IMR-90 (cell line): Measurements from ENCODE around the gene ITGA3. TPM values are rescaled to one million over a fixed set of nuclear protein-coding genes. Genes with fewer than 3 reads are reported as not detected.

Source experiments
- ATAC-seq: fragments of 200-7000 bp; cut with Tn5 transposase; 2 replicates; pipeline ENCODE4 v1.9.1; 2020; ENCODE audit warnings: low read depth, mild to moderate bottlenecking, moderate library complexity
- BruUV-seq: library from RNA; stranded (reverse); fragments of 400-500 nt; replicated peaks from 2 replicates; lab custom pipeline; 2021; lab: Mats Ljungman, UMichigan
- CTCF ChIA-PET: fragments of 300-600 bp; formaldehyde crosslinking; extraction: SDS; loops from one replicate; lab custom pipeline; 2021; ENCODE audit warnings: antibody characterized with exemption; lab: Yijun Ruan, JAX
- POLR2A ChIA-PET: fragments of 300-600 bp; sonication (Branson Sonifier 250); formaldehyde crosslinking; loops from one replicate; lab custom pipeline; 2022; ENCODE audit warnings: antibody characterized with exemption; ENCODE audit not compliant: unreplicated experiment; lab: Charles Lee
- DNase-seq: peaks from one replicate; pipeline ENCODE4 v3.0.0; 2013
- H2AFZ ChIP-seq: replicated peaks from 2 replicates; pipeline ENCODE3; 2013; ENCODE audit warnings: low read length, mild to moderate bottlenecking; ENCODE audit not compliant: poor library complexity
- H2AK5ac ChIP-seq: 2 replicates; pipeline ENCODE4 v1.6.1; 2013; ENCODE audit warnings: low read depth, low read length, inconsistent platforms
- H2AK9ac ChIP-seq: replicated peaks from 2 replicates; pipeline ENCODE3; 2013; ENCODE audit warnings: mild to moderate bottlenecking, low read depth, low read length, moderate library complexity; ENCODE audit not compliant: poor library complexity
- H2BK120ac ChIP-seq: 2 replicates; pipeline ENCODE4 v1.6.1; 2013; ENCODE audit warnings: low read depth, low read length, inconsistent platforms
- H2BK15ac ChIP-seq: 3 replicates; pipeline ENCODE4 v1.6.1; 2013; ENCODE audit warnings: low read depth, low read length, inconsistent platforms
- H2BK20ac ChIP-seq: 2 replicates; pipeline ENCODE4 v1.6.1; 2013; ENCODE audit warnings: low read depth, mild to moderate bottlenecking, inconsistent platforms, low read length, moderate library complexity
- H2BK5ac ChIP-seq: 2 replicates; pipeline ENCODE4 v1.6.1; 2013; ENCODE audit warnings: mild to moderate bottlenecking, low read depth, low read length, inconsistent platforms; ENCODE audit not compliant: poor library complexity, severe bottlenecking
- H3K14ac ChIP-seq: replicated peaks from 2 replicates; pipeline ENCODE4 v1.6.1; 2013; ENCODE audit warnings: low read depth, low read length, inconsistent platforms
- H3K18ac ChIP-seq: 2 replicates; pipeline ENCODE4 v1.6.1; 2013; ENCODE audit warnings: low read depth, low read length, control low read depth
- H3K23ac ChIP-seq: 2 replicates; pipeline ENCODE4 v1.6.1; 2013; ENCODE audit warnings: low read depth, low read length, inconsistent platforms
- H3K27ac ChIP-seq: 2 replicates; pipeline ENCODE4 v1.5.1; 2013; ENCODE audit warnings: mild to moderate bottlenecking, control low read depth, low read length; ENCODE audit not compliant: insufficient read depth
- H3K27me3 ChIP-seq: 2 replicates; pipeline ENCODE4 v1.6.1; 2013; ENCODE audit warnings: low read length; ENCODE audit not compliant: control insufficient read depth, insufficient read depth
- H3K36me3 ChIP-seq: 2 replicates; pipeline ENCODE4 v1.6.1; 2013; ENCODE audit warnings: low read length, mixed read lengths; ENCODE audit not compliant: control insufficient read depth, insufficient read depth
- H3K4ac ChIP-seq: 2 replicates; pipeline ENCODE4 v1.6.1; 2013; ENCODE audit warnings: low read depth, low read length, inconsistent platforms
- H3K4me1 ChIP-seq: 2 replicates; pipeline ENCODE4 v1.6.1; 2013; ENCODE audit warnings: low read length, mixed read lengths; ENCODE audit not compliant: control insufficient read depth, insufficient read depth
- H3K4me2 ChIP-seq: 2 replicates; pipeline ENCODE4 v1.6.1; 2013; ENCODE audit warnings: low read depth, mild to moderate bottlenecking, control low read depth, low read length, moderate library complexity
- H3K4me3 ChIP-seq: 2 replicates; pipeline ENCODE4 v1.5.1; 2013; ENCODE audit warnings: low read depth, mild to moderate bottlenecking, control low read depth, low read length, moderate library complexity; ENCODE audit not compliant: insufficient read depth
- H3K56ac ChIP-seq: 2 replicates; pipeline ENCODE4 v1.6.1; 2013; ENCODE audit warnings: low read length, inconsistent platforms; ENCODE audit not compliant: insufficient read depth; ENCODE audit errors: extremely low read depth
- H3K79me1 ChIP-seq, 2 experiments: 2 replicates each; pipeline ENCODE4 v1.6.1; 2013; ENCODE audit warnings: low read length in 2 of 2, inconsistent platforms in 1 of 2, low read depth in 1 of 2
- H3K9ac ChIP-seq: 2 replicates; pipeline ENCODE4 v1.6.1; 2013; ENCODE audit warnings: low read depth, low read length, control low read depth
- H3K9me1 ChIP-seq: 2 replicates; pipeline ENCODE4 v1.6.1; 2013; ENCODE audit warnings: low read length, inconsistent platforms; ENCODE audit not compliant: insufficient read depth
- H3K9me3 ChIP-seq: 2 replicates; pipeline ENCODE4 v1.6.1; 2013; ENCODE audit warnings: low read length; ENCODE audit not compliant: control insufficient read depth, insufficient read depth
- H4K20me1 ChIP-seq: 2 replicates; pipeline ENCODE4 v1.6.1; 2013; ENCODE audit warnings: low read length, inconsistent platforms; ENCODE audit not compliant: insufficient read depth
- H4K5ac ChIP-seq: 2 replicates; pipeline ENCODE4 v1.6.1; 2013; ENCODE audit warnings: mild to moderate bottlenecking, low read depth, low read length, control low read depth
- H4K8ac ChIP-seq, 2 experiments: 2 replicates each; pipeline ENCODE4 v1.6.1; 2013; ENCODE audit warnings: low read depth in 2 of 2, low read length in 2 of 2, control low read depth in 1 of 2, inconsistent platforms in 1 of 2
- H4K91ac ChIP-seq: 2 replicates; pipeline ENCODE4 v1.6.1; 2013; ENCODE audit warnings: low read depth, low read length, inconsistent platforms; ENCODE audit not compliant: insufficient read depth
- BHLHE40 ChIP-seq: fragments of 150-350 bp; IDR thresholded peaks from 2 replicates; pipeline ENCODE4 v1.6.1; 2016; ENCODE audit warnings: mild to moderate bottlenecking, low read depth, low read length
- CEBPB ChIP-seq: IDR thresholded peaks from 2 replicates; pipeline ENCODE4 v1.6.1; 2012; ENCODE audit warnings: low read depth, low read length, improper control_type of control experiment
- CHD1 ChIP-seq: IDR thresholded peaks from 2 replicates; pipeline ENCODE4 v1.6.1; 2012; ENCODE audit warnings: low read depth, low read length, improper control_type of control experiment
- CTCF ChIP-seq: conservative IDR thresholded peaks from 2 replicates; pipeline ENCODE4 v1.5.1; 2012; ENCODE audit warnings: mild to moderate bottlenecking, low read depth, low read length, improper control_type of control experiment
- ELK1 ChIP-seq: fragments of 150-350 bp; IDR thresholded peaks from 2 replicates; pipeline ENCODE4 v1.6.1; 2016; ENCODE audit warnings: low read depth, mild to moderate bottlenecking, low read length, moderate library complexity, borderline replicate concordance
- MAFK ChIP-seq: IDR thresholded peaks from 2 replicates; pipeline ENCODE4 v1.6.1; 2012; ENCODE audit warnings: low read depth, low read length, improper control_type of control experiment
- MXI1 ChIP-seq: IDR thresholded peaks from 2 replicates; pipeline ENCODE4 v1.6.1; 2012; ENCODE audit warnings: low read depth, mild to moderate bottlenecking, low read length, moderate library complexity, borderline replicate concordance
- NFE2L2 ChIP-seq: fragments of 150-350 bp; IDR thresholded peaks from 2 replicates; pipeline ENCODE4 v1.6.1; 2016; ENCODE audit warnings: low read depth, mild to moderate bottlenecking, low read length
- POLR2A ChIP-seq: IDR thresholded peaks from 2 replicates; pipeline ENCODE4 v1.6.1; 2012; ENCODE audit warnings: mild to moderate bottlenecking, low read depth, low read length
- RCOR1 ChIP-seq: IDR thresholded peaks from 2 replicates; pipeline ENCODE4 v1.6.1; 2012; ENCODE audit warnings: mild to moderate bottlenecking, low read length, improper control_type of control experiment; ENCODE audit not compliant: insufficient replicate concordance
- RFX5 ChIP-seq: IDR thresholded peaks from 2 replicates; pipeline ENCODE4 v1.8.0; 2012; ENCODE audit warnings: low read depth, mild to moderate bottlenecking, low read length, moderate library complexity
- SMC3 ChIP-seq: fragments of 150-350 bp; IDR thresholded peaks from 2 replicates; pipeline ENCODE4 v1.6.1; 2016; ENCODE audit warnings: low read depth, mild to moderate bottlenecking, antibody characterized with exemption, low read length, moderate library complexity
- USF2 ChIP-seq: fragments of 150-350 bp; IDR thresholded peaks from 2 replicates; pipeline ENCODE4 v1.6.1; 2017; ENCODE audit warnings: mild to moderate bottlenecking, antibody characterized with exemption, low read length, low read depth
- WGBS, 2 experiments: methylation state at CpG; one replicate each; pipeline versions ENCODE4 v1.1.5 to v1.1.7; 2013; ENCODE audit warnings: missing lambda C conversion rate in 2 of 2; ENCODE audit not compliant: insufficient read length in 1 of 2; ENCODE audit errors: extremely low coverage in 2 of 2; 5-methylcytosine and 5-hydroxymethylcytosine counted together
- dilution Hi-C: fragments of 300-500 bp; cut with HindIII; formaldehyde crosslinking; loops from one replicate; pipeline ENCODE4 v1.14.3; 2018; ENCODE audit warnings: low sequenced_read_pairs; ENCODE audit not compliant: unreplicated experiment
- in situ Hi-C: fragments of 300-500 bp; cut with MboI; formaldehyde crosslinking; loops from 3 replicates; pipeline ENCODE4 v1.14.3; 2019; ENCODE audit warnings: low sequenced_read_pairs, inconsistent platforms, mixed read lengths
- intact Hi-C: fragments of 100-400 bp; cut with micrococcal nuclease; formaldehyde crosslinking; loops from 2 replicates; pipeline ENCODE4 v1.10.0; 2022
- polyA plus RNA-seq, 3 experiments: library from polyadenylated mRNA; depleted of rRNA; stranded (reverse); fragments of >200 nt; gene quantifications; 2 replicates each; pipeline ENCODE4 v1.2.3, GENCODE V29; 2012; ENCODE audit warnings: low replicate concordance in 1 of 3
- total RNA-seq: library from RNA; depleted of rRNA; stranded (reverse); fragments of >200 nt; gene quantifications from 2 replicates; pipeline ENCODE4 v1.2.3, GENCODE V29; 2012

Gene ITGA3
- total and polyA plus RNA-seq, 2 of the 4 experiments (the other 2 are of a cell fraction), result 78.0 to 202 TPM

- H2BK120ac ChIP-seq, result peak overlapping the region; percentile 97
- peak overlapping the region; percentile 93 for H2AK9ac ChIP-seq
- BruUV-seq, result no TSS peak
- no peaks in the 10 kb centered on the region; the same call in 1 of the 2 replicates for H4K20me1 ChIP-seq
- dilution Hi-C loops (no loop called here), intact Hi-C loops (loop anchor here (1.0 to 2.0 kb wide), 4 partner anchors 28 to 67 kb away; partner anchors contain the start of gene PDK2), in situ Hi-C loops (loop anchor here (5.0 kb wide), 1 partner anchor 60 kb away; no protein-coding TSS in a partner anchor)
- H4K8ac ChIP-seq, result peak overlapping the region; percentile 52 to 94
- H3K4me3 ChIP-seq, result peak overlapping the region; percentile 18
- H3K9me3 ChIP-seq, result no peaks in the 10 kb centered on the region
- H3K79me1 ChIP-seq, result peaks cover 0 to 5% of the 10 kb centered on the region in 2 experiments; a peak in 1 of 4 replicates
- CTCF ChIA-PET, result interaction anchor here (0.5 to 1.7 kb wide), 6 partner anchors 10 to 89 kb away, joined by 3 to 9 read pairs (median 4); no protein-coding TSS in a partner anchor
- H3K4ac ChIP-seq, result peak overlapping the region; percentile 98
- H2BK15ac ChIP-seq, result peak overlapping the region; percentile 80; the same call in 2 of the 3 replicates
- H3K14ac ChIP-seq, result peak overlapping the region; percentile 79
- peak overlapping the region; percentile 74 for H3K4me2 ChIP-seq
- peak overlapping the region; percentile 91 for H2BK5ac ChIP-seq
- peak overlapping the region; percentile 99 for H4K91ac ChIP-seq
- 3% methylated on average over 8 of the region's 27 CpGs; no CpG with 5 or more reads in 1 of the 2 experiments for WGBS, 2 experiments
- no peaks in the 10 kb centered on the region for H3K36me3 ChIP-seq
- peaks cover 20% of the 10 kb centered on the region for H3K4me1 ChIP-seq
- H3K27ac ChIP-seq, result peak overlapping the region; percentile 87
- POLR2A ChIA-PET, result interaction anchor here (1.4 to 1.7 kb wide), 2 partner anchors 30 to 67 kb away, joined by 4 to 5 read pairs; no protein-coding TSS in a partner anchor
- H2AK5ac ChIP-seq, result peak overlapping the region; percentile 80
- peak overlapping the region; percentile 82 for H3K56ac ChIP-seq
- DNase-seq (peak; percentile 96), ATAC-seq (peak; percentile 83)
- peak overlapping the region; percentile 85 for H4K5ac ChIP-seq
- peak overlapping the region; percentile 91 for H2BK20ac ChIP-seq
- H3K23ac ChIP-seq, result peak overlapping the region; percentile 48
- peaks cover 14% of the 10 kb centered on the region for H3K9me1 ChIP-seq
- no peaks in the 10 kb centered on the region for H3K27me3 ChIP-seq
- H2AFZ ChIP-seq, result peak overlapping the region; percentile 91
- H3K18ac ChIP-seq, result peak overlapping the region; percentile 89
- H3K9ac ChIP-seq, result peak overlapping the region; percentile 46
- TF ChIP-seq SMC3, result peak; percentile 29; the same call in 1 of the 2 replicates
- peak; percentile 54; the same call in 1 of the 2 replicates for TF ChIP-seq CEBPB
- TF ChIP-seq MAFK, result no peak
- TF ChIP-seq NFE2L2, result peak; percentile 10; the same call in 1 of the 2 replicates
- TF ChIP-seq RFX5, result no peak
- TF ChIP-seq ELK1, result no peak
- TF ChIP-seq CTCF, result no peak
- TF ChIP-seq RCOR1, result peak; percentile 41
- TF ChIP-seq MXI1, result no peak
- peak; percentile 75 for TF ChIP-seq USF2
- no peak for TF ChIP-seq CHD1
- TF ChIP-seq BHLHE40, result peak; percentile 56
- no peak for TF ChIP-seq POLR2A
Measured at GRCh38 chr17:50027172-50027880, 28.6 kb upstream of the ITGA3 start.
